MM.1S (cell line): Measurements from ENCODE around the gene BACH2.

Experiments used
- EZH2 ChIP-seq: fragments of 300-600 bp; sonication (generic); optimal IDR thresholded peaks from 2 replicates; pipeline ENCODE3; 2017; ENCODE audit warnings: low read depth, mild to moderate bottlenecking, antibody characterized with exemption, low read length, mixed read lengths
- EZH2phosphoT487 ChIP-seq: fragments of 300-600 bp; sonication (generic); IDR thresholded peaks from 2 replicates; pipeline ENCODE4 v1.6.1; 2018; ENCODE audit warnings: antibody characterized with exemption, low read length
- TF ChIP-seq, protein P1 (sequence below): fragments of 300-600 bp; sonication (generic); IDR thresholded peaks from 2 replicates; pipeline ENCODE4 v1.5.1; 2016; ENCODE audit warnings: antibody characterized with exemption, low read length, mixed read lengths

DNA sequence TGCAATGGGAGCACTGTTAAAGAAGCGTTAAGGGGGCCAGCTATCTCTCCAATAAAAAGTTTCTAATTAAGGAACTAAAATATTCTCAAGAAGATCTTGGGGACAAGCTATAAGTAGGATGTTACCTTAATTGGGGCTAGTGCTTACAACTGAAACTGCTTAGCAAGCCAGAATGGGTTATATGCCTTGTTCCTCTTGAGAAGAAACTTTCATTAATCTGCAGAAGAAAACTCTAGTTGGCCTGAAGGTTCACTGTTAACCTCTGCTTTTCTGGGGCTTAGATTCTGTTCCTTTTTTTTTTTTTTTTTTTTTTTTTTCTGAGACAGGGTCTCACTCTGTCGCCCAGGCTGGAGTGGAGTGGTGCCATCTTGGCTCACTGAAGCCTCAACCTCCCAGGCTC, 82.2 kb downstream of the BACH2 start:
- TF ChIP-seq, protein P1, sequence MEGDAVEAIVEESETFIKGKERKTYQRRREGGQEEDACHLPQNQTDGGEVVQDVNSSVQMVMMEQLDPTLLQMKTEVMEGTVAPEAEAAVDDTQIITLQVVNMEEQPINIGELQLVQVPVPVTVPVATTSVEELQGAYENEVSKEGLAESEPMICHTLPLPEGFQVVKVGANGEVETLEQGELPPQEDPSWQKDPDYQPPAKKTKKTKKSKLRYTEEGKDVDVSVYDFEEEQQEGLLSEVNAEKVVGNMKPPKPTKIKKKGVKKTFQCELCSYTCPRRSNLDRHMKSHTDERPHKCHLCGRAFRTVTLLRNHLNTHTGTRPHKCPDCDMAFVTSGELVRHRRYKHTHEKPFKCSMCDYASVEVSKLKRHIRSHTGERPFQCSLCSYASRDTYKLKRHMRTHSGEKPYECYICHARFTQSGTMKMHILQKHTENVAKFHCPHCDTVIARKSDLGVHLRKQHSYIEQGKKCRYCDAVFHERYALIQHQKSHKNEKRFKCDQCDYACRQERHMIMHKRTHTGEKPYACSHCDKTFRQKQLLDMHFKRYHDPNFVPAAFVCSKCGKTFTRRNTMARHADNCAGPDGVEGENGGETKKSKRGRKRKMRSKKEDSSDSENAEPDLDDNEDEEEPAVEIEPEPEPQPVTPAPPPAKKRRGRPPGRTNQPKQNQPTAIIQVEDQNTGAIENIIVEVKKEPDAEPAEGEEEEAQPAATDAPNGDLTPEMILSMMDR, result no peak
- no peak for TF ChIP-seq EZH2phosphoT487
- TF ChIP-seq EZH2, result no peak
